Omental fat pad (tissue), 4 donors: Measurements from ENCODE around the gene NAT14. TPM values are rescaled to one million over a fixed set of nuclear protein-coding genes. Genes with fewer than 3 reads are reported as not detected.

Experiments used
- ATAC-seq: fragments of 150-250 bp; one replicate; pipeline ENCODE4 v1.9.1; 2016; ENCODE audit warnings: mild to moderate bottlenecking, moderate library complexity; ENCODE audit not compliant: low FRiP score
- DNase-seq: peaks from one replicate; pipeline ENCODE4 v3.0.0-alpha.2; 2019; ENCODE audit warnings: low spot score
- total RNA-seq, 4 donors: library from RNA; depleted of rRNA; stranded (reverse); fragments of >200 nt; gene quantifications; one replicate each; pipeline ENCODE4 v1.1.0, GENCODE V29; 2016
- TF ChIP-seq, protein P1 (sequence below), 3 donors: fragments of 450-650 bp; IDR thresholded peaks; one replicate each; pipeline ENCODE4 v1.5.1; 2016 to 2017; ENCODE audit warnings: antibody characterized with exemption in 3 of 3, mild to moderate bottlenecking in 3 of 3, moderate library complexity in 2 of 3

Gene NAT14
- total RNA-seq, 4 donors from 2014 or later = 2.3 to 4.6 (median 2.6) TPM

DNA sequence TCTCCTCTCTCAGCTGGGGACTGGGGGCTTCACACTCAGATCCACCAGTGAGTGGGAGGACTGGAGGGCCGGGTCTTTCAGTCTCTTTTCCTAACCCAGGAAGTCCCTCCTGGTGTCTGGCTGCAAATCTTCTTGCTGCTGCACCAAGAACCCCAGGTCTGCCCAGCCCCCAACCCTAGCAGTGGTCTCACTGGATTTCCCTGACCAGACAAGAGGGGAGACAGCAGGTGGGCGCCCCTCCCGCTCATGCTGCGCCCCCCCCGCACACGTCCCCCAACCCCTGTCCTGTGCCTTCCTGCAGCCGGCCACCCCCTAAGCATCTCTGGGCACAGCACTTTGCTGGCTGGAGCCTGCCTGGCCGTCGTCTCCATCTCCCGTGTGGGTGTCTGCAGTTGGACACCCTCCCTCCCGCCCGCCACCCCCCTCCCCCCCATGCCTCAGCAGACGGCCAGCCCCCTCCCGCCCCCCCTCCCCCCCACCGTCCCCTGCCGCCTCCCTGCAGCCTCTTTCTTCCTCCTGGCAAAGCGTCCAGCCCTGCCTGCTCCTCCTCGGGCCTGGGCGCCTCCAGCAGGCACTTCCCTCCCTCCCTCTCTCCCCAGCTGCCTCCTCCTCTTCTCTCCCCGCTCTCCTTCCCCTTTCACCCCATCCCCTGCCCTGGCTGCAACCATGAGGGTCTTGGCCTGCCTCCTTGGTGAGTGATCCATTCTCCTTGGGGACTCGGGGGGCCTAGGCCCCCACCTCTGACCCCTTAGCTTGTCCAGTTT, 3.1 kb downstream of the NAT14 start, which contains the start of gene SSC5D:
Gene SSC5D (plus strand): TSS at position 513 of the 764 bp plus-strand sequence. CDS start 154 bp downstream, at position 667.
- DNase-seq = no peak
- ATAC-seq = no peak
- TF ChIP-seq, protein P1, sequence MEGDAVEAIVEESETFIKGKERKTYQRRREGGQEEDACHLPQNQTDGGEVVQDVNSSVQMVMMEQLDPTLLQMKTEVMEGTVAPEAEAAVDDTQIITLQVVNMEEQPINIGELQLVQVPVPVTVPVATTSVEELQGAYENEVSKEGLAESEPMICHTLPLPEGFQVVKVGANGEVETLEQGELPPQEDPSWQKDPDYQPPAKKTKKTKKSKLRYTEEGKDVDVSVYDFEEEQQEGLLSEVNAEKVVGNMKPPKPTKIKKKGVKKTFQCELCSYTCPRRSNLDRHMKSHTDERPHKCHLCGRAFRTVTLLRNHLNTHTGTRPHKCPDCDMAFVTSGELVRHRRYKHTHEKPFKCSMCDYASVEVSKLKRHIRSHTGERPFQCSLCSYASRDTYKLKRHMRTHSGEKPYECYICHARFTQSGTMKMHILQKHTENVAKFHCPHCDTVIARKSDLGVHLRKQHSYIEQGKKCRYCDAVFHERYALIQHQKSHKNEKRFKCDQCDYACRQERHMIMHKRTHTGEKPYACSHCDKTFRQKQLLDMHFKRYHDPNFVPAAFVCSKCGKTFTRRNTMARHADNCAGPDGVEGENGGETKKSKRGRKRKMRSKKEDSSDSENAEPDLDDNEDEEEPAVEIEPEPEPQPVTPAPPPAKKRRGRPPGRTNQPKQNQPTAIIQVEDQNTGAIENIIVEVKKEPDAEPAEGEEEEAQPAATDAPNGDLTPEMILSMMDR (IDR thresholded peaks at IDR 0.05) = no peak

DNA sequence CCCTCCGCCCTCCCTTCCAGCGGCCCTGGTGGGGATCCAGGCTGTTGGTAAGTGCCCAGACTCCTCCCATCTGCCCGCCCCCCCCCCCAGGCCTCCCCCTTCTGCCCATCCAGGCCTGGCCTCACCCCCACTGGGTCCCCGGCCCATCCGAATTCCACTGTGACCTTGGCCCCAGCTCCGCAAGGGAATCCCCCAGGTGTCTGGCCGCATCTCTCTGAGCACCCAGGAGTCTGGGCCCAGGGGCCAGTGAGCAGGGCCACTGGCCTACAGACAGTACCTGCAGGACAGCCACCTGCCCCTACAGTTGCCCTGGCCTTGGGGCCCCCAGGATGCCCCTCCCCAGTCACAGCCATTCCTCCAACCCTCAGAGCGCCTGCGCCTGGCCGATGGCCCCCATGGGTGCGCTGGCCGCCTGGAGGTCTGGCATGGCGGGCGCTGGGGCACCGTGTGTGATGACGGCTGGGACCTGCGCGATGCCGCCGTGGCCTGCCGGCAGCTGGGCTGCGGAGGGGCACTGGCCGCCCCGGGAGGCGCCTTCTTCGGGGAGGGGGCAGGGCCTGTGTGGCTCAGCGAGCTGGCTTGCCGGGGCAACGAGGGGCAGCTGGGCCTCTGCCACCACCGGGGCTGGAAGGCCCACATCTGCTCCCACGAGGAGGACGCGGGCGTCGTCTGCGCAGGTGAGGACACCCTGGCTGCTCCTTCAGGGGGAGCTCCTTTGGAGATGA, 4.2 kb downstream of the NAT14 start:
- DNase-seq = no peak
- no peak for ATAC-seq
- TF ChIP-seq, protein P1 (IDR thresholded peaks at IDR 0.05) = no peak

DNA sequence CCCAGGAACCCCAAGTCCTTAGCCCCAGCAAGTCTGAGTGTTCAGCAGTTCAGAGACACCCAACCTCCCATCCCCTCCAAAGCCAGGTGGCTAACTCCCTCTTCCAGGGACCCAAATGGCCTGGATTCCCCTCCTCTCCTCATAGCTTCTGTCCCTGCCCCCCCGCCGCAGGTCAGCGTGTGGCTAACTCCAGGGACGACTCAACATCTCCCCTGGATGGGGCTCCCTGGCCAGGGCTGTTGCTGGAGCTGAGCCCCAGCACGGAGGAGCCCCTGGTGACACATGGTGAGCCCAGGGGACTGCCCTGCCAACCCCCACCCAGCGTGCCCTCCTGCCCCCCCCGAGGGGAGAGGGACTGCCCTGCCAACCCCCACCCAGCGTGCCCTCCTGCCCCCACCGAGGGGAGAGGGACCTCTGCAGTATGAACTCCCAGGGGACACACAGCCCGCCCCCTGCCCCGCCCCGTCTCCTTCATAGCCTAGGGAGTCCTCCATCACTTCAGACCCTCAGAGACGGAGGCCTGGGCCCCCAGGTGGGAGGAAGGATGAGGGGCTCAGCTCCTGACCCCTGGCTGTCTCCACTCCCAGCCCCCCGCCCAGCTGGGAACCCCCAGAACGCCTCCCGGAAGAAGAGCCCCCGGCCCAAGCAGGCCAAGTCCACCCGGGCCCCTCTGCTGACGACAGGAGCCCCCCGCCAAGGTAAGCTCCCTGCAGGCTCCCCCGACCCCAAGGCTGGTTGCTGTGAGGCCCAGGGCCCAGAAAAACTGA, 4.9 kb downstream of the NAT14 start:
- DNase-seq (no peak), ATAC-seq (no peak)
- TF ChIP-seq, protein P1 (IDR thresholded peaks at IDR 0.05) = no peak

DNA sequence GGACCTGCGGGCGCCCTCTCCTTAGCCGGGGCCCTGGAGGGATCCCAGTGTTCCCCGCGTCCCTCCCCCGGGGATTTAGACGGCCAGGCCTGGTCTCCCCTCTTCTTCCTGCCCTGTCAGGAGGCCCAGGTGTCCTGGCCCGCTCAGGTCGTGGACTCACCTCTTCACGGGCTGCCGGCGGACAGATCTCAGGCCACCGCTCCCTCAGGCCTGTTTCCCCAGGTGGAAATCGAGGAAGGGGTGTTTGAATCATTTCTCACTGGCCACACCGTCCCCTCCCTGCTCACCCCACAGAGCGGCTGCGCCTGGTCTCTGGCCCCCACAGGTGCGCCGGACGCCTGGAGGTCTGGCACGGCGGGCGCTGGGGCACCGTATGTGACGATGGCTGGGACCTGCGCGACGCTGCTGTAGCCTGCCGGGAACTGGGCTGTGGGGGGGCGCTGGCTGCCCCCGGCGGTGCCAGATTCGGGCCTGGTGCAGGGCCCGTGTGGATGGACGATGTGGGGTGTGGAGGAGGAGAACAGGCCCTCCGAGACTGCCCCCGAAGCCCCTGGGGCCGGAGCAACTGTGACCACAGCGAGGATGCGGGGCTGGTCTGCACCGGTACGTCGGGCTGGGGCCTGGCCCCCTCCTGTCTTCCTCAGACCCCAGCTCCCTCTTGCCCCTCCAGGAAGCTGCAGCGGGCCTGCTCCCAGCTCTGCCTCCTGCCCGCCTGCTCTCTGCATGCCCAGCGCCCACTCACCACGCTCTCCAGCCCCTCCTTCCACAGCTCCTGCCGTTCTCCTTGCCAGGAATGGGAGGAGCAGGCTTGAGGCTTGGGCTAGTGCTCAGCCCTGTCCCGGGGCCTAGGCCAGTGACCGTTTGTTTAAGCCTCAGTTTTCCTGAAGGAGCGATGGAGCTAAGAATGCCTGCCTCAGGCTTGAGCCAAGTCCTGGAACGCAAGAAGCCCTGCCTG, 5.8 kb downstream of the NAT14 start:
- no peak for ATAC-seq
- TF ChIP-seq, protein P1 (IDR thresholded peaks at IDR 0.05) = no peak
- no peak for DNase-seq

DNA sequence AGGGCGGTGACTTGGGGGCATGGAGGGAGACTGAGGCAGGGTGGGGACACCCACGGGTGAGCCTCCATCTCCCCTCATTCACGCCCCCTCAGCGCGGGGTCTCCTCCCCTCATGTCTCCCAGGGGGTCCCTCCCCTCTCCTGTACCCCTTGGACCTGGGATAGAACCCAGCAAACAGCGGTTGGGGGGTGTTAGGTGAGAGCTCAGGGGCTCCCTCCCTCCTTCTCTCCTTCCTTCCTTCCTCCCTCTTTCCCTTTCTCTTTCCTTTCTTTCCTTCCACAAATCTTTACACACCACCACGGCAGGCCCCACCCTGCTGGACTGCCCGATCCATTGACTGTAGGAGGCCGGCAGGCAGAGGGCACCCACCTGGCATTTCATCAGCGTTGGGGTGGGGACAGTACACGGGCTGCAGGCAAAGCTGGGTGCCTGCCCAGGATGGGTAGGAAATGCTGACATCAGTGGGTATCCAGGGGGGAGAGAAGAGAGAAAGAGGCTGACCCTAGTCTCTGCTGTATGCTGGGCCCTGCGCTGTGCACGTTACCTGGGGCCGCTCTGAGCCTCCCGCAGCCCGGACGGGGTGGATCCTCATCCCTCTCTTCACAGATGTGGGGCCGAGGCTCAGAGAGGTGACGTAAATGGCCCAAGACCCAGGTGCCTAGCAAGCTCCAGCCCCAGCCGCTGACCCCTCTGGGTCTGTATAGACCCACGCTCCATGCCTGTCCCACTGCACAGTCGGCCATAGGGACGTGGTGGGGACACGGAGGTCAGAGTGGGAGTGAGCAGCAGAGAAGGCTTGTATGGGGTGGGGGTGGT, 6.8 kb downstream of the NAT14 start:
- no peak for DNase-seq
- TF ChIP-seq, protein P1 (IDR thresholded peaks at IDR 0.05) = no peak
- ATAC-seq = peak; percentile 30
